ENCODE data around the gene ADGRA3. TPM values are rescaled to one million over a fixed set of nuclear protein-coding genes. Genes with fewer than 3 reads are reported as not detected.

ADGRA3 gene
- total and polyA plus RNA-seq, 2 donors (not counting 3 experiments of a cell fraction or from before 2014, with no cell fraction given): 17.2 to 36.2 TPM

DNA sequence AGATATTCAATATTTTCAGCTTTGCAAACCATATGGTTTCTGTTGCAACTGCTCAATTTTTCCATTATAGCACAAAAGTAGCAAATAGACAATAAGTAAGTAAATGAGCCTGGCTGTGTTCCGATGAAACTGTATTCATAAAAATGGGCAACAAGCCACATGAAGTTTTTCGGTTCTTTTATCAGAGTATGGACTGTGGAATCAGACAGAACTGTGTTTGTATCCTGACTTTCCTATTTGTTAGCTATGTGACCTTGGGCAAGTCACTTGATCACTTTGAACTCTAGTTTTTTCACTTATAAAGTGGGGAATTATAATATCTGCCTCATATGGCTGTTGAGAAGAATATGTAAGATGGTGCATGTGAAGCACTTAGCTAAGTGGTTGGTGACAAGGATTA lies 23.4 kb upstream of the ADGRA3 start:
- H3K27me3 ChIP-seq (ENCODE audit: control insufficient read depth in 2 of 2, insufficient read depth in 2 of 2, low read length in 2 of 2): no peaks in the 10 kb centered on the region
- H2AFZ ChIP-seq (ENCODE audit: low read depth, low read length): no peak overlapping the region
- FAIRE-seq: no peak
- H3K4me1 ChIP-seq (ENCODE audit: control insufficient read depth, extremely low read depth, insufficient read depth, low read length): no peaks in the 10 kb centered on the region
- TF ChIP-seq FOS (IDR thresholded peaks at IDR 0.05; ENCODE audit: borderline replicate concordance, insufficient read depth, low read length) (no peak), MYC (IDR thresholded peaks at IDR 0.05; ENCODE audit: low read depth, low read length) (no peak), JUN (IDR thresholded peaks at IDR 0.05; ENCODE audit: borderline replicate concordance, insufficient read depth, insufficient read length, low read depth) (no peak), GATA2 (IDR thresholded peaks at IDR 0.05; ENCODE audit: insufficient read depth, insufficient read length, low read depth, low read length) (no peak), POLR2AphosphoS5 (IDR thresholded peaks at IDR 0.05; ENCODE audit: insufficient read depth, low read depth, low read length) (no peak), MAX (IDR thresholded peaks at IDR 0.05; ENCODE audit: insufficient read depth, insufficient read length) (no peak), POLR2A (IDR thresholded peaks at IDR 0.05; ENCODE audit: low read depth, low read length) (no peak)
- TF ChIP-seq, protein P1, sequence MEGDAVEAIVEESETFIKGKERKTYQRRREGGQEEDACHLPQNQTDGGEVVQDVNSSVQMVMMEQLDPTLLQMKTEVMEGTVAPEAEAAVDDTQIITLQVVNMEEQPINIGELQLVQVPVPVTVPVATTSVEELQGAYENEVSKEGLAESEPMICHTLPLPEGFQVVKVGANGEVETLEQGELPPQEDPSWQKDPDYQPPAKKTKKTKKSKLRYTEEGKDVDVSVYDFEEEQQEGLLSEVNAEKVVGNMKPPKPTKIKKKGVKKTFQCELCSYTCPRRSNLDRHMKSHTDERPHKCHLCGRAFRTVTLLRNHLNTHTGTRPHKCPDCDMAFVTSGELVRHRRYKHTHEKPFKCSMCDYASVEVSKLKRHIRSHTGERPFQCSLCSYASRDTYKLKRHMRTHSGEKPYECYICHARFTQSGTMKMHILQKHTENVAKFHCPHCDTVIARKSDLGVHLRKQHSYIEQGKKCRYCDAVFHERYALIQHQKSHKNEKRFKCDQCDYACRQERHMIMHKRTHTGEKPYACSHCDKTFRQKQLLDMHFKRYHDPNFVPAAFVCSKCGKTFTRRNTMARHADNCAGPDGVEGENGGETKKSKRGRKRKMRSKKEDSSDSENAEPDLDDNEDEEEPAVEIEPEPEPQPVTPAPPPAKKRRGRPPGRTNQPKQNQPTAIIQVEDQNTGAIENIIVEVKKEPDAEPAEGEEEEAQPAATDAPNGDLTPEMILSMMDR (IDR thresholded peaks at IDR 0.05; ENCODE audit: extremely low read depth in 1 of 2, insufficient read depth in 1 of 2, low read depth in 1 of 2, low read length in 2 of 2): no peak
- no peaks in the 10 kb centered on the region for H3K36me3 ChIP-seq (ENCODE audit: control insufficient read depth in 2 of 2, extremely low read depth in 1 of 2, insufficient read depth in 2 of 2, low read length in 2 of 2)
- H3K79me2 ChIP-seq (ENCODE audit: control insufficient read depth, insufficient read depth, low read length): no peaks in the 10 kb centered on the region
- BruUV-seq (replicated peaks): no TSS peak
- H3K4me2 ChIP-seq (ENCODE audit: insufficient read depth, low read length): no peak overlapping the region
- intact Hi-C loops (cut with micrococcal nuclease): no loop called here
- no peak overlapping the region for H3K27ac ChIP-seq (ENCODE audit: insufficient read depth, low read depth, low read length)
- H3K9ac ChIP-seq (replicated peaks; ENCODE audit: extremely low read depth, insufficient read depth, low read length): no peak overlapping the region
- H3K4me3 ChIP-seq (replicated peaks in 1 of 3; ENCODE audit: insufficient read depth in 1 of 3, low read depth in 1 of 3, low read length in 3 of 3): no peak overlapping the region
- no peaks in the 10 kb centered on the region for H3K9me1 ChIP-seq (replicated peaks; ENCODE audit: control insufficient read depth, extremely low read depth, insufficient read depth, low read length)
- H3K9me3 ChIP-seq (replicated peaks; ENCODE audit: control insufficient read depth, insufficient read depth, low read length): no peaks in the 10 kb centered on the region
- POLR2A ChIA-PET: no interaction called here
- no peak for DNase-seq (ENCODE audit: low read depth, low spot score)
- dilution Hi-C loops (cut with MboI; ENCODE audit: extremely low pct_ligation_motif_present, low sequenced_read_pairs): no loop called here
- H4K20me1 ChIP-seq (replicated peaks; ENCODE audit: control insufficient read depth, extremely low read depth, insufficient read depth, low read length): no peaks in the 10 kb centered on the region
- CTCF ChIA-PET: no interaction called here

Data from endothelial cell of umbilical vein (primary cell).